Endothelial cell of umbilical vein (primary cell): Measurements from ENCODE around the gene PEBP1. TPM values are rescaled to one million over a fixed set of nuclear protein-coding genes. Genes with fewer than 3 reads are reported as not detected.

Experiments
- BruUV-seq: library from RNA; stranded (reverse); fragments of 400-500 nt; replicated peaks from 2 replicates; lab custom pipeline; 2021; lab: Mats Ljungman, UMichigan
- CTCF ChIA-PET: fragments of 300-600, 350-600 bp; sonication (Branson Sonifier 250); formaldehyde crosslinking; loops from one replicate; lab custom pipeline; 2021; ENCODE audit warnings: antibody characterized with exemption, inconsistent platforms; lab: Charles Lee
- POLR2A ChIA-PET: fragments of 300-600, 350-600 bp; sonication (Branson Sonifier 250); formaldehyde crosslinking; loops from one replicate; lab custom pipeline; 2021; ENCODE audit warnings: antibody characterized with exemption, inconsistent platforms; lab: Charles Lee
- DNase-seq: peaks from one replicate; pipeline ENCODE4 v3.0.0-alpha.2; 2011; ENCODE audit warnings: low read depth, low spot score
- FAIRE-seq: peaks from 2 replicates; lab custom pipeline; 2011; peaks lifted over from hg19 to GRCh38; lab: Jason Lieb, UNC
- H2AFZ ChIP-seq: 2 replicates; pipeline ENCODE4 v1.6.0; 2012; ENCODE audit warnings: low read depth, low read length, control low read depth, inconsistent platforms
- H3K27ac ChIP-seq: 2 replicates; pipeline ENCODE4 v1.5.1; 2011; ENCODE audit warnings: low read depth, mild to moderate bottlenecking, control low read depth, low read length, moderate library complexity; ENCODE audit not compliant: insufficient read depth
- H3K27me3 ChIP-seq, 2 experiments: 2 replicates each; pipeline versions ENCODE4 v1.6.0 to v1.6.1; 2011; ENCODE audit warnings: low read length in 2 of 2, mixed read lengths in 1 of 2; ENCODE audit not compliant: control insufficient read depth in 2 of 2, insufficient read depth in 2 of 2
- H3K36me3 ChIP-seq, 2 experiments: 2 replicates in 1 of 2; 3 replicates in 1 of 2; pipeline ENCODE4 v1.5.1; 2011; ENCODE audit warnings: low read length in 2 of 2, mild to moderate bottlenecking in 1 of 2, moderate library complexity in 1 of 2; ENCODE audit not compliant: control insufficient read depth in 2 of 2, insufficient read depth in 2 of 2; ENCODE audit errors: extremely low read depth in 1 of 2
- H3K4me1 ChIP-seq: 3 replicates; pipeline ENCODE4 v1.5.1; 2011; ENCODE audit warnings: mild to moderate bottlenecking, low read length; ENCODE audit not compliant: control insufficient read depth, insufficient read depth; ENCODE audit errors: extremely low read depth
- H3K4me2 ChIP-seq: 2 replicates; pipeline ENCODE4 v1.6.1; 2011; ENCODE audit warnings: low read length, control low read depth, mixed read lengths; ENCODE audit not compliant: insufficient read depth
- H3K4me3 ChIP-seq, 3 experiments: fragments of 200-600 bp in 1 of 3; sonication (generic), shearing (Covaris generic) in 1 of 3; replicated peaks in 1 of 3; 2 replicates each; pipeline ENCODE4 v1.5.1; 2011 to 2016; ENCODE audit warnings: control low read depth in 3 of 3, low read length in 3 of 3, mild to moderate bottlenecking in 2 of 3, inconsistent platforms in 1 of 3, low read depth in 1 of 3, moderate library complexity in 1 of 3; ENCODE audit not compliant: insufficient read depth in 1 of 3
- H3K79me2 ChIP-seq: 2 replicates; pipeline ENCODE4 v1.6.0; 2012; ENCODE audit warnings: low read length, inconsistent platforms; ENCODE audit not compliant: control insufficient read depth, insufficient read depth
- H3K9ac ChIP-seq: replicated peaks from 2 replicates; pipeline ENCODE3; 2011; ENCODE audit warnings: low read length, control low read depth; ENCODE audit not compliant: insufficient read depth; ENCODE audit errors: extremely low read depth
- H3K9me1 ChIP-seq: replicated peaks from 3 replicates; pipeline ENCODE4 v1.6.0; 2011; ENCODE audit warnings: mild to moderate bottlenecking, low read length; ENCODE audit not compliant: control insufficient read depth, insufficient read depth; ENCODE audit errors: extremely low read depth
- H3K9me3 ChIP-seq: replicated peaks from 2 replicates; pipeline ENCODE4 v1.5.1; 2012; ENCODE audit warnings: low read length, inconsistent platforms; ENCODE audit not compliant: control insufficient read depth, insufficient read depth
- H4K20me1 ChIP-seq: replicated peaks from 2 replicates; pipeline ENCODE3; 2011; ENCODE audit warnings: mild to moderate bottlenecking, low read length; ENCODE audit not compliant: control insufficient read depth, insufficient read depth; ENCODE audit errors: extremely low read depth
- CTCF ChIP-seq, 2 donors: IDR thresholded peaks; 1 replicate in 1 of 2; 2 replicates in 1 of 2; pipeline ENCODE4 v1.5.1; 2011; ENCODE audit warnings: low read length in 2 of 2, mild to moderate bottlenecking in 2 of 2, moderate library complexity in 2 of 2, control low read depth in 1 of 2, inconsistent platforms in 1 of 2, low read depth in 1 of 2; ENCODE audit not compliant: insufficient read depth in 1 of 2; ENCODE audit errors: extremely low read depth in 1 of 2
- EZH2 ChIP-seq: IDR thresholded peaks from 2 replicates; pipeline ENCODE4 v1.6.1; 2012; ENCODE audit warnings: borderline replicate concordance, low read depth, mild to moderate bottlenecking, moderate library complexity, low read length, inconsistent platforms; ENCODE audit not compliant: severe bottlenecking
- FOS ChIP-seq: IDR thresholded peaks from 2 replicates; pipeline ENCODE4 v1.6.1; 2011; ENCODE audit warnings: mild to moderate bottlenecking, low read length, moderate library complexity, borderline replicate concordance; ENCODE audit not compliant: insufficient read depth
- GATA2 ChIP-seq: IDR thresholded peaks from 2 replicates; pipeline ENCODE4 v1.7.0; 2011; ENCODE audit warnings: low read depth, mild to moderate bottlenecking, moderate library complexity, mixed read lengths, low read length; ENCODE audit not compliant: insufficient read length, insufficient read depth
- JUN ChIP-seq: IDR thresholded peaks from 2 replicates; pipeline ENCODE4 v1.6.1; 2011; ENCODE audit warnings: borderline replicate concordance, low read depth; ENCODE audit not compliant: insufficient read length, insufficient read depth
- MAX ChIP-seq: IDR thresholded peaks from 2 replicates; pipeline ENCODE4 v1.6.1; 2011; ENCODE audit not compliant: insufficient read depth, insufficient read length
- MYC ChIP-seq: IDR thresholded peaks from one replicate; pipeline ENCODE4 v1.6.1; 2011; ENCODE audit warnings: mild to moderate bottlenecking, low read depth, low read length
- POLR2A ChIP-seq: IDR thresholded peaks from 2 replicates; pipeline ENCODE4 v1.6.1; 2012; ENCODE audit warnings: low read depth, mild to moderate bottlenecking, control low read depth, low read length
- POLR2AphosphoS5 ChIP-seq: IDR thresholded peaks from 2 replicates; pipeline ENCODE4 v1.6.1; 2012; ENCODE audit warnings: low read depth, mild to moderate bottlenecking, control low read depth, low read length, moderate library complexity; ENCODE audit not compliant: insufficient read depth
- dilution Hi-C: fragments of 300-500 bp; cut with MboI; formaldehyde crosslinking; loops from one replicate; pipeline ENCODE4 v1.15.0; 2019; ENCODE audit warnings: low sequenced_read_pairs; ENCODE audit not compliant: extremely low pct_ligation_motif_present
- intact Hi-C: fragments of 100-400 bp; cut with micrococcal nuclease; formaldehyde crosslinking; loops from one replicate; pipeline ENCODE4 v1.10.0; 2022
- polyA plus RNA-seq, 4 experiments: library from polyadenylated mRNA; depleted of rRNA in 3 of 4; stranded (reverse) in 3 of 4; unstranded in 1 of 4; fragments of >200 nt; gene quantifications; 2 replicates each; pipeline versions ENCODE4 v1.2.1 to v1.2.3, GENCODE V29; 2011 to 2012; ENCODE audit warnings: missing spikeins in 1 of 4
- total RNA-seq: library from RNA; stranded (reverse); gene quantifications from 2 replicates; pipeline ENCODE4 v1.2.3, GENCODE V29; 2021

PEBP1 gene
- total and polyA plus RNA-seq, 2 donors (not counting 3 experiments of a cell fraction or from before 2014, with no cell fraction given) = 185 to 261 TPM

GRCh38 chr12:118125743-118126118 is 10.2 kb upstream of the PEBP1 start:
- dilution Hi-C loops = no loop called here
- intact Hi-C loops = no loop called here
- H3K27me3 ChIP-seq = no peaks in the 10 kb centered on the region
- DNase-seq (no peak), FAIRE-seq (no peak)
- H3K9ac ChIP-seq = no peak overlapping the region
- ChIA-PET CTCF (no interaction called here), POLR2A (no interaction called here)
- H3K9me3 ChIP-seq = no peaks in the 10 kb centered on the region
- H3K4me1 ChIP-seq = no peaks in the 10 kb centered on the region
- H3K79me2 ChIP-seq = no peaks in the 10 kb centered on the region
- no peak overlapping the region for H2AFZ ChIP-seq
- H3K4me3 ChIP-seq = no peak overlapping the region
- no peaks in the 10 kb centered on the region for H4K20me1 ChIP-seq
- no peaks in the 10 kb centered on the region for H3K9me1 ChIP-seq
- H3K27ac ChIP-seq = no peak overlapping the region
- no peaks in the 10 kb centered on the region for H3K36me3 ChIP-seq
- no peak overlapping the region for H3K4me2 ChIP-seq
- no peak for TF ChIP-seq POLR2AphosphoS5
- no peak for TF ChIP-seq JUN
- no peak for TF ChIP-seq FOS
- no peak for TF ChIP-seq CTCF (IDR thresholded peaks at IDR 0.05; ENCODE audit: extremely low read depth in 1 of 2, insufficient read depth in 1 of 2, low read depth in 1 of 2, low read length in 2 of 2)
- no peak for TF ChIP-seq GATA2
- no peak for TF ChIP-seq MAX
- no peak for TF ChIP-seq MYC
- no peak for TF ChIP-seq EZH2
- no peak for TF ChIP-seq POLR2A
- no TSS peak for BruUV-seq
